Astrocyte (in vitro differentiated cells and primary cell): ENCODE results near the gene IQGAP1. TPM values are rescaled to one million over a fixed set of nuclear protein-coding genes. Genes with fewer than 3 reads are reported as not detected.
"Not testable (repeated sequence)": the region's sequence is repeated elsewhere in the genome, so short reads cannot be mapped to it uniquely, and the experiment has no call there.

Source experiments
- DNase-seq: peaks from one replicate; pipeline ENCODE4 v3.0.0-alpha.2; 2010; ENCODE audit warnings: low read depth
- FAIRE-seq: peaks from 2 replicates; lab custom pipeline; 2011; peaks lifted over from hg19 to GRCh38; lab: Jason Lieb, UNC
- H2AFZ ChIP-seq: 2 replicates; pipeline ENCODE4 v1.6.0; 2012; ENCODE audit warnings: low read depth, low read length, inconsistent platforms
- H3K27ac ChIP-seq: 2 replicates; pipeline ENCODE4 v1.5.1; 2011; ENCODE audit warnings: low read depth, low read length, inconsistent platforms
- H3K27me3 ChIP-seq: 2 replicates; pipeline ENCODE4 v1.6.0; 2011; ENCODE audit warnings: low read length, inconsistent platforms; ENCODE audit not compliant: insufficient read depth
- H3K36me3 ChIP-seq: 2 replicates; pipeline ENCODE4 v1.5.1; 2011; ENCODE audit warnings: low read length, inconsistent platforms; ENCODE audit not compliant: insufficient read depth
- H3K4me1 ChIP-seq: 2 replicates; pipeline ENCODE4 v1.5.1; 2011; ENCODE audit warnings: low read length, inconsistent platforms; ENCODE audit not compliant: insufficient read depth
- H3K4me2 ChIP-seq: 2 replicates; pipeline ENCODE4 v1.6.0; 2012; ENCODE audit warnings: low read length, inconsistent platforms
- H3K4me3 ChIP-seq: 2 replicates; pipeline ENCODE4 v1.5.1; 2011; ENCODE audit warnings: low read depth, mild to moderate bottlenecking, low read length, inconsistent platforms; ENCODE audit not compliant: insufficient read depth
- H3K79me2 ChIP-seq: 2 replicates; pipeline ENCODE4 v1.6.0; 2012; ENCODE audit warnings: mild to moderate bottlenecking, low read length, inconsistent platforms; ENCODE audit not compliant: insufficient read depth
- H3K9ac ChIP-seq: 2 replicates; pipeline ENCODE4 v1.6.0; 2012; ENCODE audit warnings: mild to moderate bottlenecking, low read length, inconsistent platforms
- H3K9me3 ChIP-seq: 2 replicates; pipeline ENCODE4 v1.5.1; 2012; ENCODE audit warnings: low read depth, mild to moderate bottlenecking, low read length, inconsistent platforms; ENCODE audit not compliant: insufficient read depth
- H4K20me1 ChIP-seq: 2 replicates; pipeline ENCODE4 v1.6.0; 2012; ENCODE audit warnings: low read length, inconsistent platforms; ENCODE audit not compliant: insufficient read depth
- H3K27ac Mint-ChIP-seq: one replicate; pipeline ENCODE4 v1.8.0; 2021; ENCODE audit warnings: mild to moderate bottlenecking, mixed read lengths; ENCODE audit not compliant: unreplicated experiment
- H3K27me3 Mint-ChIP-seq: one replicate; pipeline ENCODE4 v1.8.0; 2021; ENCODE audit warnings: low read depth, mixed read lengths; ENCODE audit not compliant: unreplicated experiment
- H3K36me3 Mint-ChIP-seq: one replicate; pipeline ENCODE4 v1.8.0; 2021; ENCODE audit warnings: low read depth, mixed read lengths; ENCODE audit not compliant: unreplicated experiment
- H3K4me1 Mint-ChIP-seq: one replicate; pipeline ENCODE4 v1.8.0; 2021; ENCODE audit warnings: low read depth, mixed read lengths; ENCODE audit not compliant: unreplicated experiment
- H3K4me3 Mint-ChIP-seq: one replicate; pipeline ENCODE4 v1.8.0; 2021; ENCODE audit warnings: mild to moderate bottlenecking, moderate library complexity, mixed read lengths; ENCODE audit not compliant: unreplicated experiment
- H3K9me3 Mint-ChIP-seq: one replicate; pipeline ENCODE4 v1.8.0; 2021; ENCODE audit warnings: mild to moderate bottlenecking, mixed read lengths; ENCODE audit not compliant: unreplicated experiment
- CTCF ChIP-seq: IDR thresholded peaks from 2 replicates; pipeline ENCODE4 v1.5.1; 2011; ENCODE audit warnings: low read depth, mild to moderate bottlenecking, inconsistent platforms, low read length, moderate library complexity; ENCODE audit not compliant: insufficient read depth
- EZH2 ChIP-seq: IDR thresholded peaks from 2 replicates; pipeline ENCODE4 v1.6.1; 2012; ENCODE audit warnings: mild to moderate bottlenecking, low read length, inconsistent platforms; ENCODE audit not compliant: insufficient read depth
- total RNA-seq: library from RNA; stranded (reverse); gene quantifications from 2 replicates; pipeline ENCODE4 v1.2.1, GENCODE V29; 2021

Gene IQGAP1
- total RNA-seq, 1 donor from 2014 or later, result 226 TPM

GRCh38 chr15:90413411-90414379, 25.7 kb downstream of the IQGAP1 start:
- Histone ChIP-seq H3K36me3 (no peaks in the 10 kb centered on the region), H3K27ac (peak overlapping the region; percentile 90), H3K4me1 (peaks cover 31% of the 10 kb centered on the region), H3K4me2 (peak overlapping the region; percentile 78), H3K27me3 (no peaks in the 10 kb centered on the region), H2AFZ (no peak overlapping the region), H3K9ac (peak overlapping the region; percentile 75), H3K4me3 (peak overlapping the region; percentile 7), H3K9me3 (no peaks in the 10 kb centered on the region), H3K79me2 (peaks cover 90% of the 10 kb centered on the region), H4K20me1 (peaks cover 43% of the 10 kb centered on the region)
- peak overlapping the region; percentile 52 for H3K4me3 Mint-ChIP-seq
- no peaks in the 10 kb centered on the region for H3K27me3 Mint-ChIP-seq
- peak overlapping the region; percentile 98 for H3K27ac Mint-ChIP-seq
- H3K36me3 Mint-ChIP-seq, result peaks cover 16% of the 10 kb centered on the region
- H3K4me1 Mint-ChIP-seq, result peaks cover 52% of the 10 kb centered on the region
- peaks cover 5% of the 10 kb centered on the region for H3K9me3 Mint-ChIP-seq
- TF ChIP-seq EZH2 (no peak), CTCF (no peak)
- DNase-seq, result peak; percentile 58
- no peak for FAIRE-seq

DNA sequence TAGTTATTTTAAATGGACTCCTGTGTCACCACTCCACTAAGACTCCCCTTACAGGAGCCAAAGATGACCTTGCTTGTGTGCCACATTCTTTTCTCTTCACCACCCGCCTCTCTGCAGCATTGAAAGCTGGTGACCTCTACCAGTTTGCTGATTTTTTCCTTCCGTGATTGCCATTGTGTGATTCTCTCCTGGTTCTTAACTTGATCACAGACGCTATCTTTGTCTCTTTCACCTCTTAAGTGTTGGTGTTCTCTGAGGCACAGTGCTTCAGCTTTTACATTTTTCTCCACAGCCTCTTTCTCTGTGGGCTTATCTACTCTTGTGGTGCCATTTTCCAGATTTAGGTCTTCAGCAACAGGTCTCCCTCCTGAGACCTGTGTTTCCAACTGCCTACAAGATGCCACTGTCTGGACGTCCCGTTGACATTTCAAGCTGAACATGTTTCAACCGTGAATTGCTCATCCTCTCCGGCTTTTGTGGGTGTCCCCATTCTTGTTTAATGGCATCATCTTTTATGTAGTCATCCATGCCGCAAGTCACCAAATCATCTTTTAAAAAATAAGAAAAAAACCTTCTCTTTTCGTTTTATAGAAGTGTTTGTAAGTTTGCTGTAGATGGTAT, 26.5 kb downstream of the IQGAP1 start:
- peak overlapping the region; percentile 90 for H3K27ac ChIP-seq
- peaks cover 5% of the 10 kb centered on the region for H3K9me3 Mint-ChIP-seq
- H3K36me3 Mint-ChIP-seq, result peaks cover 14% of the 10 kb centered on the region
- H4K20me1 ChIP-seq, result peaks cover 43% of the 10 kb centered on the region
- no peaks in the 10 kb centered on the region for H3K9me3 ChIP-seq
- DNase-seq, result peak; percentile 90
- TF ChIP-seq CTCF (no peak), EZH2 (no peak)
- peaks cover 90% of the 10 kb centered on the region for H3K79me2 ChIP-seq
- peak overlapping the region; percentile 78 for H3K4me2 ChIP-seq
- H2AFZ ChIP-seq, result no peak overlapping the region
- H3K4me1 ChIP-seq, result peaks cover 39% of the 10 kb centered on the region
- H3K4me3 Mint-ChIP-seq, result peak overlapping the region; percentile 4
- no peaks in the 10 kb centered on the region for H3K27me3 Mint-ChIP-seq
- FAIRE-seq, result no peak
- H3K36me3 ChIP-seq, result no peaks in the 10 kb centered on the region
- H3K27me3 ChIP-seq, result no peaks in the 10 kb centered on the region
- peaks cover 54% of the 10 kb centered on the region for H3K4me1 Mint-ChIP-seq
- peak overlapping the region; percentile 60 for H3K27ac Mint-ChIP-seq
- peak overlapping the region; percentile 38 for H3K4me3 ChIP-seq
- peak overlapping the region; percentile 75 for H3K9ac ChIP-seq

- H2AFZ ChIP-seq, H3K4me2 ChIP-seq, H3K36me3 ChIP-seq, H3K27ac ChIP-seq, H3K36me3 Mint-ChIP-seq, H3K9me3 Mint-ChIP-seq, H3K9ac ChIP-seq, FAIRE-seq, H3K27me3 ChIP-seq, H3K4me3 Mint-ChIP-seq, H3K9me3 ChIP-seq, DNase-seq, H3K27me3 Mint-ChIP-seq, H3K4me3 ChIP-seq, H3K27ac Mint-ChIP-seq: not testable (repeated sequence)
- Histone ChIP-seq H3K4me1 (peaks cover 53% of the 10 kb centered on the region), H4K20me1 (peaks cover 49% of the 10 kb centered on the region), H3K79me2 (peaks cover 98% of the 10 kb centered on the region)
- H3K4me1 Mint-ChIP-seq, result peaks cover 60% of the 10 kb centered on the region
Observed at GRCh38 chr15:90416052-90416451, 28.0 kb downstream of the IQGAP1 start.
